ENCODE results near the gene SUSD6.
A peak's percentile ranks its signal among the peaks of the same experiment; 100 is the strongest.

DNA sequence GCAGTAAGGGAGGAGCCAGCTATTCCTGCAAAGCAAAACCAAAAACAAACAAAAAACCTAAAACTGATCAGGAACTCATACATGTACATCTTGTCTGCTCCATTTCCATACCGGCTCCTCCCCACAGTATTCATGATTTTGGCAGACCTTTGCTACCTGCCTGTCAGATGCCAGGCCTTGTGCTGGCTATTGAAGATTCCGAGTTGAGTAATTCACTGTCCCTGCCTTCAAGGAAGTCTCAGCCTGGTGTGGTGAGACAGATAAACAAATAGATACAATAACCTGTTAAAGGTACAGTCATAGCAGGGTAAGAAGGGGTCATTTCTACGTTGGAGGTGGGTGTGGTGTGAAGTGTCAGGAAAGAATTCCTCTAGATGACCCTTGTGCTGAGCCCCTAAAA, 42.7 kb downstream of the SUSD6 start:
- TF ChIP-seq, protein P1, sequence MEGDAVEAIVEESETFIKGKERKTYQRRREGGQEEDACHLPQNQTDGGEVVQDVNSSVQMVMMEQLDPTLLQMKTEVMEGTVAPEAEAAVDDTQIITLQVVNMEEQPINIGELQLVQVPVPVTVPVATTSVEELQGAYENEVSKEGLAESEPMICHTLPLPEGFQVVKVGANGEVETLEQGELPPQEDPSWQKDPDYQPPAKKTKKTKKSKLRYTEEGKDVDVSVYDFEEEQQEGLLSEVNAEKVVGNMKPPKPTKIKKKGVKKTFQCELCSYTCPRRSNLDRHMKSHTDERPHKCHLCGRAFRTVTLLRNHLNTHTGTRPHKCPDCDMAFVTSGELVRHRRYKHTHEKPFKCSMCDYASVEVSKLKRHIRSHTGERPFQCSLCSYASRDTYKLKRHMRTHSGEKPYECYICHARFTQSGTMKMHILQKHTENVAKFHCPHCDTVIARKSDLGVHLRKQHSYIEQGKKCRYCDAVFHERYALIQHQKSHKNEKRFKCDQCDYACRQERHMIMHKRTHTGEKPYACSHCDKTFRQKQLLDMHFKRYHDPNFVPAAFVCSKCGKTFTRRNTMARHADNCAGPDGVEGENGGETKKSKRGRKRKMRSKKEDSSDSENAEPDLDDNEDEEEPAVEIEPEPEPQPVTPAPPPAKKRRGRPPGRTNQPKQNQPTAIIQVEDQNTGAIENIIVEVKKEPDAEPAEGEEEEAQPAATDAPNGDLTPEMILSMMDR (IDR thresholded peaks at IDR 0.05), result no peak
- TF ChIP-seq POLR2AphosphoS5 (IDR thresholded peaks at IDR 0.05), result peak; percentile 82
- no peak for TF ChIP-seq POLR2A (IDR thresholded peaks at IDR 0.05)

All from prostate gland (tissue), 2 donors.